ENCODE measurements around the gene CARD10. TPM values are rescaled to one million over a fixed set of nuclear protein-coding genes. Genes with fewer than 3 reads are reported as not detected.
A peak's percentile ranks its signal among the peaks of the same experiment; 100 is the strongest.

The CARD10 gene
- total and polyA plus RNA-seq, 2 of the 13 experiments (the other 11 are each of a cell fraction or from before 2014, with no cell fraction given): 35.2 to 55.8 TPM

DNA sequence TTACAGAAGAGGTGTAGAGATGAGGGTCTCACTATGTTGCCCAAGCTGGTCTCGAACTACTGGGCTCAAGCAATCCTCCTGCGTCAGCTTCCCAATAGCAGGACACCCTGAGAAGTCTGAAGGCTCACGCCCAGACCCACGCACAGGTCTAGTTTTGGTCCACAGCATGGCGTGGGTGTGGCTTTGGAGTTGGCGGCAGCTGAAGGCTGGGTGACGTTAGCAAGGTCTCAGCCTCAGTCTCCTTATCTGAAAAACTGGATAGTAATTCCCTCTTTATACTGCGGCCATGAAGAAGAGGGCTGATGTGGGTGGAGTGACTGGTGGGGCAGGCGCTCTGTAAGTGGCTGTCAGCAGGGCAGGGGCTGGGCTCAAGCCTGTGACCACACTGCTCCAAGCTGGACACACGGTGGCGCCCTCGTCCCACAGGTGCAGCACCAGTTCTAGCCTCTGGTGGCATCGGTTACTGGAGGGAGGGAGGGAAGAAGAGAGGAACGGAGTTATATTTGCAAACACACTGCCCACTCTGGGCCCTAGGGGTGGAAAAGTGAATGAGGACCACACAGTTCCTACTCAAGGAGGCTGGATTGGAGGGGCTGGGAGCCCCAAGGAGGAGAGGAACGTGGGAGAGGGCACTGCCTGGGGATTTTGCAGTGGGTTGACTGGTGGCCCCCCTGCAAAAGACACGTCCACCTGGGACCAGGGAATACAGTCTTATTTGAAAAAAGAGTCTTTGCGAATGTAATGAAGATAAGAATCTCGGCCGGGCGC is 19.6 kb upstream of the CARD10 start (continued):
- TF ChIP-seq, protein P1, sequence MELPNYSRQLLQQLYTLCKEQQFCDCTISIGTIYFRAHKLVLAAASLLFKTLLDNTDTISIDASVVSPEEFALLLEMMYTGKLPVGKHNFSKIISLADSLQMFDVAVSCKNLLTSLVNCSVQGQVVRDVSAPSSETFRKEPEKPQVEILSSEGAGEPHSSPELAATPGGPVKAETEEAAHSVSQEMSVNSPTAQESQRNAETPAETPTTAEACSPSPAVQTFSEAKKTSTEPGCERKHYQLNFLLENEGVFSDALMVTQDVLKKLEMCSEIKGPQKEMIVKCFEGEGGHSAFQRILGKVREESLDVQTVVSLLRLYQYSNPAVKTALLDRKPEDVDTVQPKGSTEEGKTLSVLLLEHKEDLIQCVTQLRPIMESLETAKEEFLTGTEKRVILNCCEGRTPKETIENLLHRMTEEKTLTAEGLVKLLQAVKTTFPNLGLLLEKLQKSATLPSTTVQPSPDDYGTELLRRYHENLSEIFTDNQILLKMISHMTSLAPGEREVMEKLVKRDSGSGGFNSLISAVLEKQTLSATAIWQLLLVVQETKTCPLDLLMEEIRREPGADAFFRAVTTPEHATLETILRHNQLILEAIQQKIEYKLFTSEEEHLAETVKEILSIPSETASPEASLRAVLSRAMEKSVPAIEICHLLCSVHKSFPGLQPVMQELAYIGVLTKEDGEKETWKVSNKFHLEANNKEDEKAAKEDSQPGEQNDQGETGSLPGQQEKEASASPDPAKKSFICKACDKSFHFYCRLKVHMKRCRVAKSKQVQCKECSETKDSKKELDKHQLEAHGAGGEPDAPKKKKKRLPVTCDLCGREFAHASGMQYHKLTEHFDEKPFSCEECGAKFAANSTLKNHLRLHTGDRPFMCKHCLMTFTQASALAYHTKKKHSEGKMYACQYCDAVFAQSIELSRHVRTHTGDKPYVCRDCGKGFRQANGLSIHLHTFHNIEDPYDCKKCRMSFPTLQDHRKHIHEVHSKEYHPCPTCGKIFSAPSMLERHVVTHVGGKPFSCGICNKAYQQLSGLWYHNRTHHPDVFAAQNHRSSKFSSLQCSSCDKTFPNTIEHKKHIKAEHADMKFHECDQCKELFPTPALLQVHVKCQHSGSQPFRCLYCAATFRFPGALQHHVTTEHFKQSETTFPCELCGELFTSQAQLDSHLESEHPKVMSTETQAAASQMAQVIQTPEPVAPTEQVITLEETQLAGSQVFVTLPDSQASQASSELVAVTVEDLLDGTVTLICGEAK (IDR thresholded peaks at IDR 0.05): no peak
- TF ChIP-seq, protein P1 (CRISPR knock-in tag; IDR thresholded peaks at IDR 0.05): no peak
- TF ChIP-seq TCF7L2 (IDR thresholded peaks at IDR 0.05; ENCODE audit: low read depth, low read length): no peak
- no peak for TF ChIP-seq NR2F6 (IDR thresholded peaks at IDR 0.05)
- TF ChIP-seq NR2F6 (CRISPR knock-in tag; IDR thresholded peaks at IDR 0.05): peak; percentile 72
- TF ChIP-seq, protein P2, sequence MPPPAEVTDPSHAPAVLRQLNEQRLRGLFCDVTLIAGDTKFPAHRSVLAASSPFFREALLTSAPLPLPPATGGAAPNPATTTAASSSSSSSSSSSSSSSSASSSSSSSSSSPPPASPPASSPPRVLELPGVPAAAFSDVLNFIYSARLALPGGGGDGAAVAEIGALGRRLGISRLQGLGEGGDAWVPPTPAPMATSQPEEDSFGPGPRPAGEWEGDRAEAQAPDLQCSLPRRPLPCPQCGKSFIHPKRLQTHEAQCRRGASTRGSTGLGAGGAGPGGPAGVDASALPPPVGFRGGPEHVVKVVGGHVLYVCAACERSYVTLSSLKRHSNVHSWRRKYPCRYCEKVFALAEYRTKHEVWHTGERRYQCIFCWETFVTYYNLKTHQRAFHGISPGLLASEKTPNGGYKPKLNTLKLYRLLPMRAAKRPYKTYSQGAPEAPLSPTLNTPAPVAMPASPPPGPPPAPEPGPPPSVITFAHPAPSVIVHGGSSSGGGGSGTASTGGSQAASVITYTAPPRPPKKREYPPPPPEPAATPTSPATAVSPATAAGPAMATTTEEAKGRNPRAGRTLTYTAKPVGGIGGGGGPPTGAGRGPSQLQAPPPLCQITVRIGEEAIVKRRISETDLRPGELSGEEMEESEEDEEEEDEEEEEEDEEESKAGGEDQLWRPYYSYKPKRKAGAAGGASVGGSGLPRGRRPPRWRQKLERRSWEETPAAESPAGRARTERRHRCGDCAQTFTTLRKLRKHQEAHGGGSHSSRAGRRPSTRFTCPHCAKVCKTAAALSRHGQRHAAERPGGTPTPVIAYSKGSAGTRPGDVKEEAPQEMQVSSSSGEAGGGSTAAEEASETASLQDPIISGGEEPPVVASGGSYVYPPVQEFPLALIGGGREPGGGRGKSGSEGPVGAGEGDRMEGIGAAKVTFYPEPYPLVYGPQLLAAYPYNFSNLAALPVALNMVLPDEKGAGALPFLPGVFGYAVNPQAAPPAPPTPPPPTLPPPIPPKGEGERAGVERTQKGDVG (CRISPR knock-in tag; IDR thresholded peaks at IDR 0.05; ENCODE audit: borderline replicate concordance): 0 out of 2 replicates have a peak, but pooled peaks have one; percentile 49
- no peak for TF ChIP-seq SAFB2 (CRISPR knock-in tag; IDR thresholded peaks at IDR 0.05; ENCODE audit: borderline replicate concordance, low read depth)
- TF ChIP-seq, protein P3, sequence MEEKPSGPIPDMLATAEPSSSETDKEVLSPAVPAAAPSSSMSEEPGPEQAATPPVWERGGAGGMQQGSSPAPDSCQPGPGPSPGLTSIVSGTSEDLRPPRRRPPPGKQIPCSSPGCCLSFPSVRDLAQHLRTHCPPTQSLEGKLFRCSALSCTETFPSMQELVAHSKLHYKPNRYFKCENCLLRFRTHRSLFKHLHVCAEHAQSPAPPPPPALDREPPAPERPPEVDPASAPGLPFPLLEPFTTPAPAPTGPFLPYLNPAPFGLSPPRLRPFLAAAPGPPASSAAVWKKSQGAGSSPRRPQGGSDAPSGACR (CRISPR knock-in tag; IDR thresholded peaks at IDR 0.05): no peak
- no peak for TF ChIP-seq EHMT2 (IDR thresholded peaks at IDR 0.05; ENCODE audit: borderline replicate concordance, low read depth, low read length)
- no peak for TF ChIP-seq SCMH1 (CRISPR knock-in tag; IDR thresholded peaks at IDR 0.05; ENCODE audit: borderline replicate concordance)
- no peak for TF ChIP-seq ZNF335 (CRISPR knock-in tag; IDR thresholded peaks at IDR 0.05)

Data from HepG2 (cell line).